SH-SY5Y (cell line): Measurements from ENCODE around the gene MTA2.

ENCODE experiments used
- GATA2 ChIP-seq: IDR thresholded peaks from 2 replicates; pipeline ENCODE4 v1.6.1; 2011; ENCODE audit warnings: mild to moderate bottlenecking, low read depth, low read length
- GATA3 ChIP-seq: IDR thresholded peaks from 2 replicates; pipeline ENCODE4 v1.6.1; 2011; ENCODE audit warnings: low read depth, mild to moderate bottlenecking, low read length, moderate library complexity

- TF ChIP-seq GATA2: no peak
- TF ChIP-seq GATA3: no peak
Measured at GRCh38 chr11:62554387-62555167, 47.1 kb downstream of the MTA2 start.
